Stimulated activated CD4-positive, alpha-beta T cell treated with anti-CD3 and anti-CD28 coated beads, Interleukin-2, amount 100 ng/mL, for 48 hours (primary cell): ENCODE results near the gene SCAF1.

ENCODE experiments used
- DNase-seq, 2 donors: peaks; one replicate each; pipeline ENCODE4 v3.0.0-alpha.2; 2020

The SCAF1 gene

GRCh38 chr19:49688531-49689132, 46.6 kb downstream of the SCAF1 start:
- no peak for DNase-seq

GRCh38 chr19:49689133-49690078, 47.4 kb downstream of the SCAF1 start, which contains the start of gene ADM5:
Gene ADM5 (plus strand): TSS chr19:49689594. CDS start chr19:49689838, 244 bp downstream.
- DNase-seq: no peak

- DNase-seq: no peak
Measured at GRCh38 chr19:49690079-49690655, 48.2 kb downstream of the SCAF1 start.

- DNase-seq: peak; percentile 51 to 55
Measured at GRCh38 chr19:49690656-49691242, 48.7 kb downstream of the SCAF1 start, which contains the start of gene CPT1C. Gene CPT1C (plus strand): TSS chr19:49691116. CDS start chr19:49692253, 1,137 bp downstream.

GRCh38 chr19:49691243-49692146, 49.5 kb downstream of the SCAF1 start:
- DNase-seq: peak in 1 of 2 donors; percentile 36

GRCh38 chr19:49692147-49692506, 50.1 kb downstream of the SCAF1 start:
- DNase-seq: no peak

- no peak for DNase-seq
Measured at GRCh38 chr19:49696115-49696514, 54.1 kb downstream of the SCAF1 start.

GRCh38 chr19:49696865-49697264, 54.9 kb downstream of the SCAF1 start:
- no peak for DNase-seq

GRCh38 chr19:49699364-49699763, 57.4 kb downstream of the SCAF1 start:
- no peak for DNase-seq

- DNase-seq: no peak
Measured at GRCh38 chr19:49700563-49700962, 58.6 kb downstream of the SCAF1 start.

GRCh38 chr19:49701271-49701786, 59.3 kb downstream of the SCAF1 start:
- no peak for DNase-seq

GRCh38 chr19:49704888-49705642, 63.1 kb downstream of the SCAF1 start:
- no peak for DNase-seq

- no peak for DNase-seq
Measured at GRCh38 chr19:49705919-49706318, 63.9 kb downstream of the SCAF1 start.
